Stimulated activated naive CD8-positive, alpha-beta T cell treated with anti-CD3 and anti-CD28 coated beads, Interleukin-15, amount 100 ng/mL, for 72 hours (primary cell): ENCODE results near the gene MCM9.
"Not testable (repeated sequence)": the region's sequence is repeated elsewhere in the genome, so short reads cannot be mapped to it uniquely, and the experiment has no call there.

Source experiments
- ATAC-seq: fragments of 150-1000 bp; cut with Tn5 transposase; 2 replicates; pipeline ENCODE4 v1.10.0; 2021; ENCODE audit warnings: mild to moderate bottlenecking, moderate library complexity
- DNase-seq, 2 donors: peaks; one replicate each; pipeline ENCODE4 v3.0.0; 2021 to 2022
- H3K27ac Mint-ChIP-seq, 2 donors: one replicate each; pipeline ENCODE4 v1.8.0; 2022; ENCODE audit warnings: mild to moderate bottlenecking in 2 of 2, mixed read lengths in 2 of 2, moderate library complexity in 2 of 2
- H3K27me3 Mint-ChIP-seq: one replicate; pipeline ENCODE4 v1.8.0; 2022; ENCODE audit warnings: mixed read lengths
- H3K4me1 Mint-ChIP-seq: one replicate; pipeline ENCODE4 v1.8.0; 2022; ENCODE audit warnings: mild to moderate bottlenecking, mixed read lengths
- H3K4me3 Mint-ChIP-seq, 2 donors: one replicate each; pipeline ENCODE4 v1.8.0; 2022; ENCODE audit warnings: mild to moderate bottlenecking in 2 of 2, mixed read lengths in 2 of 2, moderate library complexity in 1 of 2
- H3K9me3 Mint-ChIP-seq, 2 donors: one replicate each; pipeline ENCODE4 v1.8.0; 2022; ENCODE audit warnings: mixed read lengths in 2 of 2

Gene MCM9

DNA sequence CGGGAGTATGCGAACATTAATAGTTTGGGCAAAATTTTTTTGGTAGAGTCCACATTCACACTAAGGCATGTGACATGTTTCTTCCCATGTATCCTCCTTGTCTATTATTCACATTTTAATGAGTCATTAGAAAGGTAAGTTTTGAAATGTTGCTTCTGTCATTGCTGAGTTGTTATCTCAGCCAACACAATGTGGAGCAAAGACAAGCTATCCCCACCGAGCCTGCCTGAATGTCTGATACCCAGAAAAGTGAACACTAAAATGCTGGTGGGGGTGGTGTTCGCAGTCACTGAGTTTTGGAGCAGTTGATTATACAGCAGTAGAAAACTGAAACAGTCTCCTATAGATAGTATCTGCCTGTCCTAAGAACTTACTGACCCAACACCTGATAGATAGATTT, 109.3 kb downstream of the MCM9 start:
- H3K4me3 Mint-ChIP-seq, result no peak overlapping the region
- H3K4me1 Mint-ChIP-seq, result peaks cover 11% of the 10 kb centered on the region
- DNase-seq (no peak), ATAC-seq (no peak)
- H3K27me3 Mint-ChIP-seq, result no peaks in the 10 kb centered on the region
- no peak overlapping the region for H3K27ac Mint-ChIP-seq
- H3K9me3 Mint-ChIP-seq, result peaks cover 11 to 13% of the 10 kb centered on the region in 2 donors

DNA sequence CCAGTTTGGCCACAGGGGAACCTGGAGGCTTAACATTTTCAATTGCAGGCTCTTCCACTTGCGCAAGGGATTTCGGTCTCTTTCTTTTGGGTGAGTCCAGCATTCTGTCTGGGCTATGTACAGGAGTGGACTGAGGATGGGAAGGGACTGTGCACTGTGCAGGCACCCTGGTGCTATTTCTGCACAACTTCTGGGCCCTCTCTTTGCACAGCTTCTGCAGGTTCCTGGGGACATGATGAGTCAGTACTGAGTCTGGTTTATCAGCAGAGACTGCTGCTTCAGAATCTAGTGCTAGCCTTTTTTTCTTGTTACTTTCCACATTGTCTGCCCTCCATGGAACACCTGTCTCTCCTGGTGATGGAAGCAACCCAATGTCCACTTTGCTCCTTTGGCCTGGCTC, 119.5 kb downstream of the MCM9 start:
- H3K9me3 Mint-ChIP-seq, result peaks cover 11 to 23% of the 10 kb centered on the region in 2 donors
- H3K27me3 Mint-ChIP-seq, result no peaks in the 10 kb centered on the region
- H3K27ac Mint-ChIP-seq, result no peak overlapping the region
- ATAC-seq (peak; percentile 33), DNase-seq (no peak)
- peaks cover 46% of the 10 kb centered on the region for H3K4me1 Mint-ChIP-seq
- no peak overlapping the region for H3K4me3 Mint-ChIP-seq

DNA sequence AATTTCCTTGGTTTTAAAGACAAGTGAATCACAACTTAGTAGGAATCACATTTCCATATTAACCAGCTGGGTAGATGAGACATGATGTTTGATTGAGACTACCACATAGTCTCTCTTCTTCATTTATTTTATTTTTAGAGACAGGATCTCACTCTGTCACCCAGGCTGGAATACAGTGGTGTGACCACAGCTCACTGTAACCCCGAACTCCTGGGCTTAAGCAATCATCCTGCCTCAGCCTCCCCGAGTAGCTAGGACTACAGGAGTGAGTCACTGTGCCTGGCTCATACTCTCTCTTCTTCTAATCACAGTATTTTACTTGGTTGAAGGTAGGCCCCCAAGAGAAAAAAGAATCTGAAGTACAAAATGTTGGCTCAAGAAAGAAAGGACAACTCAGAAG, 121.2 kb downstream of the MCM9 start:
- Mint-ChIP-seq H3K27ac (peak overlapping the region in 1 of 2 donors; percentile 80), H3K4me1 (peaks cover 63% of the 10 kb centered on the region), H3K4me3 (no peak overlapping the region), H3K27me3 (no peaks in the 10 kb centered on the region), H3K9me3 (peaks cover 0 to 13% of the 10 kb centered on the region in 2 donors)
- ATAC-seq (peak; percentile 44), DNase-seq (peak in 1 of 2 donors; percentile 20)

DNA sequence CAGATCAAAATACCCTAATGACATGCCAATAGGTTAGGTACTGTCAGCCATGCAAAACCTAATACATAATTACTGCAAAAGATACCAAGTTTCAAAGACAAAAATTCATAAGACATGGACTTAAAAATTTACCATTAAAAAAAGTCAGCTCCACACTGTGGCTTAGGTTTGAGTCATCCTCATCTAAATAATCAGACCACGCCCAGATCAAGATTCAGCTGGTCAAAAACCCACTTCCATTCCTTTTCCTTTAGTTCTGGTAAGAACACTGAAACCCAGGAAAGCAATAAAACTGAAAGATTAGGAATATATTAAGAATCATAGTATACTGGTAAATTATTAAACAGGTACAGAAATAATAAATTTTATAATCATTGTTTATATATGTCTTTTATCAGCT, 122.0 kb downstream of the MCM9 start:
- Mint-ChIP-seq H3K4me3 (no peak overlapping the region), H3K9me3 (peaks cover 0 to 6% of the 10 kb centered on the region in 2 donors), H3K27ac (no peak overlapping the region), H3K4me1 (peaks cover 71% of the 10 kb centered on the region), H3K27me3 (no peaks in the 10 kb centered on the region)
- ATAC-seq, result no peak
- DNase-seq, result no peak

DNA sequence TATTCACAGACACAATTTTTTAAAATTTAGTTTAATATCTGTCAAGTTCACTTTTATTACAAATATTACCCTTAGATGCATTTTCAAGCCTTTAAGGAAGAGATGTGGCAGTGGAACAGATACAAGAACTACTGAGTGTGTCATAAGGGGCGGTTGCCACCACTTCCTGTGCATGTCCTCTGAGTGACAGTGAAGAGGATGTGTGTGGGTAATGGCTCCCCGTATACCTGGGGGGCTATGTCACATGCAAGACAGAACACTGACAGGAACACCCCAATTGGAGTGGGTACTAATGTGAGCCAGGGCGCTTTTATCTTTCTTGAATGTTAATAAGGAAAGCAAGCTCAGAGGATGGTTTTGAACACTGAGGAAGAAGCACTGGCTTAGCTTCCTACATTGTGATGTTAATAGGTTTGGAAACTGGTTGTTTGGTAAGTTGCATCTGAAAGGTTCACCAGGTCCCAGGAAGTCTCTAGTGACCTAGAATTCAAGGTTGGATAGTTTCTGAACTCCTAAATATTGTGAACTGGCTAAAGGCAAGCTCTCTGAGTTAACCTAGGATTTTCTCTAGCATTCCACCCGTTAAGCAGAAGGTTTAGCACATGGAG, 124.4 kb downstream of the MCM9 start:
- Mint-ChIP-seq H3K4me3 (peak overlapping the region; percentile 55 to 70), H3K4me1 (peaks cover 69% of the 10 kb centered on the region), H3K27me3 (no peaks in the 10 kb centered on the region), H3K27ac (peak overlapping the region; percentile 84 to 96), H3K9me3 (no peaks in the 10 kb centered on the region)
- DNase-seq (peak; percentile 42 to 73), ATAC-seq (peak; percentile 99)

DNA sequence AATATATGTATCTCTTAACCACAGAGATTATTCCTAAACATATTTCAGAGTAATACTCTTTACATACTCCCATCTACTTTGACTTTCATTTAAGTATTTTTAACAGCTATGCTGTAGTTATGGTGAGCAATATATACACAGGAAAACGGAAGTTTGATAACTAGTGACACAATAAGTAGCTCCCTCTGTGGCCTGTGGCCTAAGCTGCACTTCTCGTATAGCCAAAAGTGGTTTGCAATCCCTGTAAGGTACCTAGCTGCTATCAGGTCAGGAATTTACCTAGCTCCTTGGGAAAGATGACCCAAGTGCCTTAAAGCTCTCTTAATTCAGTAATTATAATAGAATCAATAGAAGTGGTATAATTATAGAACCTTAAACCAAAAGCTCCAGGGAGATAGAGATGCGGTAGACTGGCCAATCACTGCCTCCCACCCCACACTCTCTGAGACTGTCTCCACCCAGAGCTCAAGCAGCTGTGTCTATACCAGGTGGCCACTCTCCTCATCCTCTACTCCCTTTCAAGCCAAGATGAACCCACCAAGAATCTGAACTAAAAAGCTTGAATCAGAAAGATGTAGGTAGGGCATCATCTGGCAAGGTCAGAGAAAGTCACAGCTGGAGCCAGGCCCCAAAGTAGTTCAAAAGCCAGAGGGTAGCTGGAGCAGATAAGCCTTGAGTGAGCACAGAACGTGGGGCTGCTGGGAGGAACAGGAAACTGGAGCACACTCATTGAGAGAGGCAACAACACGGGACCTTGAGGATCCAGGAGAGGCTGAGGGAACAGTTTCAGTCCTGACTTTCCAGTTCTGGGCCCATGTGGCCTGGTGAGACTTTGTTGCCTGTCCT, 125.9 kb downstream of the MCM9 start:
- DNase-seq (peak in 1 of 2 donors; percentile 31), ATAC-seq (peak; percentile 69)
- H3K9me3 Mint-ChIP-seq, result no peaks in the 10 kb centered on the region
- H3K4me3 Mint-ChIP-seq, result peak overlapping the region; percentile 12 to 22
- peaks cover 58% of the 10 kb centered on the region for H3K4me1 Mint-ChIP-seq
- H3K27me3 Mint-ChIP-seq, result no peaks in the 10 kb centered on the region
- H3K27ac Mint-ChIP-seq, result peak overlapping the region; percentile 52 to 65

DNA sequence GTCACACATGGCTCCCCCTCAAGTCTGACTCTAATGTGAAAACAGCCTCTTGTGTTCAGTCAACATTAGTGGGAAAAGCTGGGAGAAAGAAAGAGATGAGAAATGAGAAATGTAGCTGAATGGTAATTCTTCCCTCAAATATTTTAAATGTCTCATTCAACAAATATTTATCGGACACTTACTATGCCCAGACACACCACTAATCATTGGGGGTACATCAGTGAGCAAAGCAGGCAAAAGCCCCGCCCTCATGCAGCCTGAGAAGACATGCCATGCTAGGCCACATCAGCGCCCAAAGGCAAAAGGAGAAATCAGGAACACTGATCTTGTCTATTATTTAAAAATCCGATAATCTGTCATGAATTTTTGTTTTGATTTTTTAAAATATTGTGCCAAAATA, 130.9 kb downstream of the MCM9 start:
- H3K4me3 Mint-ChIP-seq, result no peak overlapping the region
- ATAC-seq (no peak), DNase-seq (no peak)
- peaks cover 0 to under 1% of the 10 kb centered on the region in 2 donors for H3K9me3 Mint-ChIP-seq
- H3K4me1 Mint-ChIP-seq, result peaks cover 33% of the 10 kb centered on the region
- H3K27ac Mint-ChIP-seq, result no peak overlapping the region
- no peaks in the 10 kb centered on the region for H3K27me3 Mint-ChIP-seq

DNA sequence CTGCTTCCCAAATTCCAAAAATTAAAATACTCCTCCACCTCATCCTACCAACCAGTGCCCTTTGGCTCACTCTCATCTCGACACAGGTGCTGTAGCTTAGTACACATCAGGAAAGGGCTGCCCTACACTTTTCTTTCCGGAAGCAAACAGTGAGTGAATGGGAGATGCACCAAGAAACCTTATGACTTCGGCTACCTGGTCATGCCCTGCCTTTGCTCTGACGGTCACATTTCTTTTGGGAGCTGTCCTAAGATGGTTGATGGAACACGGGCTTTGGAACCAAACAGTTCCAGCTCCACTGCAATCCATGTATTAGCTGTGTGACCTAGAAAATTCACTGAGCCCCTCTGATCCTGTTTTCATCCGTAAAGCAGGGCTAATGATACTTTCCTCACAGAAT, 133.7 kb downstream of the MCM9 start:
- peaks cover 24% of the 10 kb centered on the region for H3K4me1 Mint-ChIP-seq
- ATAC-seq (no peak), DNase-seq (no peak)
- H3K27ac Mint-ChIP-seq, result no peak overlapping the region
- peaks cover under 1 to 5% of the 10 kb centered on the region in 2 donors for H3K9me3 Mint-ChIP-seq
- no peak overlapping the region for H3K4me3 Mint-ChIP-seq
- no peaks in the 10 kb centered on the region for H3K27me3 Mint-ChIP-seq

DNA sequence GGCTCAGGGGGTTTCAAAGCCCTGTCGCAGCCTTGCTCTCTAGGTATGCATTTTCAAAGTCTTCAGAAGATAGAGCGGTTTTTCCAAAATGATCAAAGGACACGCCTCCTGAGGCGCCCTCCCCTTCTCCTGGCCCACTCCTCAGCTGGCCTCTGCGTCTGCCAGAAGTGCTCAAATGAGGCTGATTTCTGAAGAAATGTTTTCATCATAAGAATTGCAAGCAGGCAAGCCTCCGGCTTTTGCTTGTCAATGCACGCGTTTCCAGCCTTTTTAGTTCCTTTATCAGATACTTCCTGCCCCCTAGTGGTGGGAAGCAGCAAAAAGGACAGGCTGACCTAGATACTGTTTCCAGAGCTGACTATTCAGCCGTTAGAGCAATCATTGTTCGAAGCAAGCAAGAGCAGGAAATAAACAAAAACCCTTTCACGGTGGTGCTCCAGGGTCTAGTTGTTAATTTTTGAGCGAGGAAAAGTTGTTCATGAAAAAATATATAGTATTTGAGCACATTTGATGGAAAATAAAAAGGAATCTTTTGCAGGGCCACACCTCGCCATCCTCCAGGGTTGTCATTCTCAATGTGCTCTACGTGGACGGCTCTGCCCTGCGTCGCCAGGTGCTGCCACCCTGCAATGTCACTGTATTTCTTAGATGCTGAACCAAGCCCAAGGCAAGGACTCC, 134.4 kb downstream of the MCM9 start:
- peak; percentile 95 for ATAC-seq
- Mint-ChIP-seq H3K27me3 (no peaks in the 10 kb centered on the region), H3K4me1 (peaks cover 31% of the 10 kb centered on the region)

DNA sequence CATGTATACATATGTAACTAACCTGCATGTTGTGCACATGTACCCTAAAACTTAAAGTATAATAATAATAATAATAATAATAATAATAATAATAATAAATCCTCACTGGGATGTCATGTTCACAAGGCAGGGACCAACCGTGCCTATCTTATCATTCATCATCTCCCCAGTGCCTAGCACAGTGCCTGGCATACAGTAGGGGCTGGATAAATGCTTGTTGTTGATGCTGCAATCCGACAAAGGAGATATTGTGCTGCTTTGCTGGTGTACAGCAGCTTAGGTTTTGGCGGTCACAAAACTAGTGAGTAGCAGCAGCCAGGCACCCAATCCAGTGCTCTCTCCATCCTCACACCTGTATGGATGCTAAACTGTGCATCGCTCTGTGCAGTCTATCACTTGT, 135.1 kb downstream of the MCM9 start:
- peak overlapping the region; percentile 66 to 77 for H3K4me3 Mint-ChIP-seq
- DNase-seq (no peak), ATAC-seq (no peak)
- peaks cover 13 to 15% of the 10 kb centered on the region in 2 donors for H3K9me3 Mint-ChIP-seq
- no peak overlapping the region for H3K27ac Mint-ChIP-seq
- H3K27me3 Mint-ChIP-seq, result no peaks in the 10 kb centered on the region
- H3K4me1 Mint-ChIP-seq, result peaks cover 31% of the 10 kb centered on the region

More for the DNA sequence above, 134.4 kb downstream of the MCM9 start:
- DNase-seq, result peak; percentile 77 to 84
- Mint-ChIP-seq H3K27ac (peak overlapping the region in 1 of 2 donors; percentile 70), H3K9me3 (peaks cover 8 to 10% of the 10 kb centered on the region in 2 donors), H3K4me3 (peak overlapping the region; percentile 66 to 77)

DNA sequence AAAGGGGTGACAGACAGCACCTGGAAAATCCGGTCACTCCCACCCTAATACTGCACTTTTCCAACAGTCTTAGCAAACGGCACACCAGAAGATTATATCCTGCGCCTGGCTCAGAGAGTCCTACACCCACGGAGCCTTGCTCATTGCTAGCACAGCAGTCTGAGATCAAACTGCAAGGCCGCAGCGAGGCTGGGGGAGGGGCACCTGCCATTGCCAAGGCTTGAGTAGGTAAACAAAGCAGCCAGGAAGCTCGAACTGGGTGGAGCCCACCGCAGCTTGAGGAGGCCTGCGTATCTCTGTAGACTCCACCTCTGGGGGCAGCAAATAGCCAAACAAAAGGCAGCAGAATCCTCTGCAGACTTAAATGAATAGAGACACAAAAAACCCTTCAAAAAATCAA, 138.4 kb downstream of the MCM9 start:
- not testable (repeated sequence) for H3K27me3 Mint-ChIP-seq
- Mint-ChIP-seq H3K4me1 (peaks cover 40% of the 10 kb centered on the region), H3K9me3 (peaks cover 25 to 27% of the 10 kb centered on the region in 2 donors), H3K4me3 (peak overlapping the region; percentile 64 to 67), H3K27ac (peak overlapping the region; percentile 71 to 90)
- peak; percentile 55 for ATAC-seq
- DNase-seq, result peak; percentile 69 to 84

DNA sequence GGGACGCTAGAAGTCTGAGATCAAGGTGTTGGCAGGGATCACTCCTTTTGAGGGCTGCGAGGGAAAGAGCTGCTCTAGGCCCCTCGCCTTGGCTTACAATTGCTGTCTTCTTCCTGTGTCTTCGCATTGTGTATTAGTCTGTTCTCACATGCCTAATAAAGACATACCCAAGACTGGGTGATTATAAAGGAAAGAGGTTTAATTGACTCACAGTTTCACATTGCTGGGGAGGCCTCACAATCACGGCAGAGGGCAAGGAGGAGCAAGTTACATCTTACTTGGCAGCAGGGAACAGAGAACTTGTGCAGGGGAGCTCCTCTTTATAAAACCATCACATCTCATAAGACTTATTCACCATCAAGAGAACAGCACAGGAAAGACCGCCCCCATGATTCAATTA, 143.5 kb downstream of the MCM9 start:
- H3K27me3 Mint-ChIP-seq, result no peaks in the 10 kb centered on the region
- DNase-seq, result peak in 1 of 2 donors; percentile 25
- H3K27ac Mint-ChIP-seq, result peak overlapping the region in 1 of 2 donors; percentile 40
- H3K4me3 Mint-ChIP-seq, result peak overlapping the region in 1 of 2 donors; percentile 6
- peak; percentile 77 for ATAC-seq
- H3K9me3 Mint-ChIP-seq, result peaks cover 24 to 32% of the 10 kb centered on the region in 2 donors
- H3K4me1 Mint-ChIP-seq, result peaks cover 44% of the 10 kb centered on the region

DNA sequence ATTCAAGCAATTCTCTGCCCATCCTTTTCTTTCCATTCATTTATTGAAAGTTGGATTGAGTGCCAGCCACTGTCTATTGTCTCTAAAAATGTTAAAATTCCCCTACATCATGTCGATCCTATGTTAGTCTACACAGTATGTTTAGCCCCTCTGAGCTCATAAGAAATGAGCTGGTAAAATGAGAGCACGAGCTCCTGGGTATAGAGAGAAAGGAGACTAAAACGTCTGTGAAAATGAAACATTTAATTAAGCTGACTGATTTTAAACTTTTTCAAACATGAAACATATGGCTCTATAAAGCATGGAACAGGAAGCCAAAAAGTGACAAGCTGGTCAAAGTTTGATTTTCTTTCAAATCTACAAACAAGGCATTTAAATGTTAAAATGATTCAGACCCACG, 145.0 kb downstream of the MCM9 start:
- no peak for DNase-seq
- Mint-ChIP-seq H3K9me3 (peaks cover 17 to 18% of the 10 kb centered on the region in 2 donors), H3K4me3 (no peak overlapping the region), H3K4me1 (peaks cover 35% of the 10 kb centered on the region), H3K27me3 (no peaks in the 10 kb centered on the region), H3K27ac (no peak overlapping the region)
- ATAC-seq, result no peak

DNA sequence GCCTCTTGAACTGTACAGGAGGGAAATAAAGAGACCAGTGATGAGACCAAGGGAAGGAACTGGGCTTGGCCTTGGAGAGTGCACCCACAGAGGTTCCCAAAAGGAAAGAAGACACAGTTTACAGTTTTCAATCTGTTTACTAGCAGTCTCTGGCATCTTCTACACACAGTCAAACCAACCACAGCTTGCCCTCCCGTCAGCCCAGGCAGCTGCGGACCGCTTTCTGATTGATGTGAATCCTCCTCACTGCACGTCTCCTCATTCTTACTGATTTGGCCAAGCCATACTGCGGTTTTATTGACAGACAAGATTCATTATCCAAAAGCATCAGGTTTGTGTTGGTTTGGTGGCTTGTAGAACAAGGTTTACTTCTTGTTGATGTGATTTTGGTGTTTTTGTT, 145.5 kb downstream of the MCM9 start:
- Mint-ChIP-seq H3K9me3 (peaks cover 14 to 16% of the 10 kb centered on the region in 2 donors), H3K27ac (peak overlapping the region in 1 of 2 donors; percentile 28), H3K27me3 (no peaks in the 10 kb centered on the region), H3K4me3 (no peak overlapping the region), H3K4me1 (peaks cover 39% of the 10 kb centered on the region)
- ATAC-seq (no peak), DNase-seq (no peak)

DNA sequence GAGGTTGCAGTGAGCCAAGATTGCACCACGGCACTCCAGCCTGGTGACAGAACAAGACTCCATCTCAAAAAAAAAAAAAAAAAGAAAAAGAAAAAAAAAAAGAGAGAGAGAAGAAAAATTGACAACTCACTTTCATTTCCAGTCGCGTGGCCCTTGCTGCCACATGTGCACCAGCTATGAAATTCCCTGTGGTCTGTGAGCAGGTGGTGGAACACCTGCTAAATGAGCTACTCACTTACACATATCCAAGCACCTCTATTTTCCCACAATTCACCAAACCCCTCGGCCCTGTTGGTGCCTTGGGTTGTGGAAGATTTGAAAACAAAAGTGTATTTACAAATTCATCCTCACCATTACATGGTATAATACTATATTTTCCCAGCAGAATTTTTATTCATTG, 146.3 kb downstream of the MCM9 start:
- DNase-seq, result no peak
- no peak overlapping the region for H3K27ac Mint-ChIP-seq
- no peaks in the 10 kb centered on the region for H3K27me3 Mint-ChIP-seq
- peaks cover 41% of the 10 kb centered on the region for H3K4me1 Mint-ChIP-seq
- ATAC-seq, result no peak
- H3K4me3 Mint-ChIP-seq, result no peak overlapping the region
- peaks cover 14 to 16% of the 10 kb centered on the region in 2 donors for H3K9me3 Mint-ChIP-seq
